Epithelial cell of prostate (primary cell): ENCODE data around the gene KLHL40.

ENCODE experiments used
- DNase-seq: peaks from one replicate; pipeline ENCODE4 v3.0.0-alpha.2; 2011; ENCODE audit warnings: low read depth, low spot score
- H3K27ac ChIP-seq: fragments of 450-650 bp; 2 replicates; pipeline ENCODE4 v1.5.1; 2017; ENCODE audit warnings: mild to moderate bottlenecking

KLHL40 gene

GRCh38 chr3:42734263-42734860 lies 49.0 kb downstream of the KLHL40 start:
- no peak for DNase-seq
- no peak overlapping the region for H3K27ac ChIP-seq

DNA sequence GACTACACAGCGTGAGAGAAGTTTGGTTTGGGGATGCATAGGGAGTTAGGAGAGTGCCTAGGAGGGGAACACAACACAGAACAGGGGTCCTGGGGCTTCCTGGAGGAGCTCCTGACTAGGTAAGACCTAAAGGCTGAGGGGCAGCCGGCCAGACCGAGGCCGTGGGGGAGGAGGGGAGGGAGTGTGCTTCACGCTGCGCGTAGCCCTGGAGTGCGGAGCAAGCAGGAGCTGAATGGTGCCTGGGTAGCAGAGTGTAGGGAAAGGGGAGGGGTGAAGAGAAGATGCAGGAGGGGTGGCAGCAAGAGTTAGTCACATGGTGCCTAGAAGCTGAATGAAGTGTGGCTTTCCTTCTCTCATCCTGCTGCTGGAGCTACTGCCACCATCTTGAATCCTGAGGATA lies 49.7 kb downstream of the KLHL40 start:
- H3K27ac ChIP-seq = no peak overlapping the region
- no peak for DNase-seq

GRCh38 chr3:42735615-42736014 lies 50.3 kb downstream of the KLHL40 start:
- no peak overlapping the region for H3K27ac ChIP-seq
- DNase-seq = no peak

GRCh38 chr3:42736081-42736480 lies 50.7 kb downstream of the KLHL40 start:
- H3K27ac ChIP-seq = no peak overlapping the region
- DNase-seq = no peak

- DNase-seq = no peak
- H3K27ac ChIP-seq = no peak overlapping the region
Observed at GRCh38 chr3:42736531-42736930, 51.2 kb downstream of the KLHL40 start.

- no peak overlapping the region for H3K27ac ChIP-seq
- DNase-seq = no peak
Observed at GRCh38 chr3:42739401-42740158, 54.2 kb downstream of the KLHL40 start.

- no peak for DNase-seq
- no peak overlapping the region for H3K27ac ChIP-seq
Observed at GRCh38 chr3:42741796-42742195, 56.5 kb downstream of the KLHL40 start.
